ENCODE measurements around the gene VPS9D1.

DNA sequence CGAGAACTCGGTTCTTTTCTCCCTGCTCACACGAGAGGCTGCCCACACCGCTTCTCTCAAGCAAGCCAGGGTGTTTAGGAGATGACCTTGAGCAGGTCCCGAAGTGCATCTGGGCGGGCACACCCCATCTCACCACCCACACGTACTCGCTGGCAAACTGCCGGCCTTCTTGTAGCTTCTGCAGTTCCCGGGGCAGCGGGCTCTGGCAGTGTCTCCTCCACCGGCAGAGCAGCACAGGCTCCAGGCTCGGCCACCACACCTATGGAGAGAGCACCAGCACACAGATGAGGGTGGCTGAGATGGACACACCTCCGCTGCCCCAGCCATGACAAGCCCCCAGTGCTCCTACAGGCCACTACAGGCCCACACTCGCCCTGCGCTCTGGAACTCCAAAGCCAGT lies 24.1 kb upstream of the VPS9D1 start:
- TF ChIP-seq, protein P1, sequence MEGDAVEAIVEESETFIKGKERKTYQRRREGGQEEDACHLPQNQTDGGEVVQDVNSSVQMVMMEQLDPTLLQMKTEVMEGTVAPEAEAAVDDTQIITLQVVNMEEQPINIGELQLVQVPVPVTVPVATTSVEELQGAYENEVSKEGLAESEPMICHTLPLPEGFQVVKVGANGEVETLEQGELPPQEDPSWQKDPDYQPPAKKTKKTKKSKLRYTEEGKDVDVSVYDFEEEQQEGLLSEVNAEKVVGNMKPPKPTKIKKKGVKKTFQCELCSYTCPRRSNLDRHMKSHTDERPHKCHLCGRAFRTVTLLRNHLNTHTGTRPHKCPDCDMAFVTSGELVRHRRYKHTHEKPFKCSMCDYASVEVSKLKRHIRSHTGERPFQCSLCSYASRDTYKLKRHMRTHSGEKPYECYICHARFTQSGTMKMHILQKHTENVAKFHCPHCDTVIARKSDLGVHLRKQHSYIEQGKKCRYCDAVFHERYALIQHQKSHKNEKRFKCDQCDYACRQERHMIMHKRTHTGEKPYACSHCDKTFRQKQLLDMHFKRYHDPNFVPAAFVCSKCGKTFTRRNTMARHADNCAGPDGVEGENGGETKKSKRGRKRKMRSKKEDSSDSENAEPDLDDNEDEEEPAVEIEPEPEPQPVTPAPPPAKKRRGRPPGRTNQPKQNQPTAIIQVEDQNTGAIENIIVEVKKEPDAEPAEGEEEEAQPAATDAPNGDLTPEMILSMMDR (IDR thresholded peaks at IDR 0.05), result no peak
- no peak for TF ChIP-seq POLR2A (IDR thresholded peaks at IDR 0.05)
